GM19239 (cell line): ENCODE results near the gene OR13C5.
"Not testable (repeated sequence)": the region's sequence is repeated elsewhere in the genome, so short reads cannot be mapped to it uniquely, and the experiment has no call there.

Experiments used
- DNase-seq: peaks from one replicate; pipeline ENCODE4 v3.0.0; 2011; ENCODE audit warnings: low spot score; ENCODE audit not compliant: insufficient read length
- FAIRE-seq: peaks from 2 replicates; lab custom pipeline; 2011; peaks lifted over from hg19 to GRCh38; lab: Jason Lieb, UNC

The OR13C5 gene

GRCh38 chr9:104599313-104599712 is at the start of gene OR13C5:
Gene OR13C5, minus strand, starts transcription at chr9:104599413. Its CDS starts 0 bp downstream, at chr9:104599413.
- DNase-seq, FAIRE-seq: not testable (repeated sequence)

DNA sequence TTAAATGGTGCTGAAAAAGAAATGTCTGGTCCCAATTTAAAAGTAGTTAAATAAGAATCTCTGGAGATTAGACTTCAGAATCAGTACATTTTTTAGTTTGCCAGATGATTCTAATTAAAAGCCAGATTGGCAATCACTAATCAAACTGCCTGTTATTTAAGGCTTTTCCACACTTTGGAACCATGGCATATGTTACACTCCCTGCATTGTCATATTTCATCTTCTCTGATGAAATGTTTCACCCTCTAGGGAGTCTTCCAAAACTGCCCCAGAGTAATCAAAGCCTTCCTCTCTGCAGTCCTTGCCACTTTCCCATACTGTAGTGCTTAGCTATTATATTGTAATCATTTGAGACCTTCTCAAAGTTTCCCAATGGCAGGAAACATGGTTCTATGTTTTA is 36.2 kb upstream of the OR13C5 start:
- FAIRE-seq (no peak), DNase-seq (no peak)

DNA sequence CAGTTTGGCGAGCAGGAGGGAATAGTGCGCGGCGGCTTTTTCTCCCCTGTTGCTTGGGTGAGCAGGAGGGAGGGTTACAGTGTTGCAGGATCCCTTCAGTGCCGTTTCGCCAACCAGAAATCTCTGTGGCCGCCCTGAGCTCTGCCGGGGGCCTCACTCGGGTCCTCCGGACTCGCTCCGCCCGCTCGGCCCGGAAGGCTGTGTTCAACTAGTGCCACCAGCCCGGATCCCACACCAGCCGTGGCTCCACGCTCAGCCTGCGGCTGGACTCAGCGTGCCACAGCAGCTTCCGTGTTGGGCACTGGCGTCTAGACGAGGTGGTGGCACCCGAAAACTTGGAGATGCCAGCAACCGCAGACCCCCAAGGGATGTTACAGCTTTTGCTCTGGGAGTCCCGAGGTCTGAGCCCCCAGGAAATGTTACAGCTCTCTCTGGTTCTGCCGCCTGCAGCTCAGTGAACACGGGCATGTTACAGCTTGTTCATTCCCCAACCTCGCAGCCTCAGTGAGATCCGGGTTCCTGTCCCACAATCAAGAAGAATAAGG is 34.8 kb upstream of the OR13C5 start:
- no peak for DNase-seq
- no peak for FAIRE-seq

- DNase-seq, FAIRE-seq: not testable (repeated sequence)
Observed at GRCh38 chr9:104625964-104626363, 26.8 kb upstream of the OR13C5 start.

GRCh38 chr9:104618104-104618503 is 18.9 kb upstream of the OR13C5 start, which contains the start of gene OR13C9:
Gene OR13C9, minus strand, starts transcription at chr9:104618204. Its CDS starts 0 bp downstream, at chr9:104618204.
- DNase-seq: no peak
- FAIRE-seq: no peak

DNA sequence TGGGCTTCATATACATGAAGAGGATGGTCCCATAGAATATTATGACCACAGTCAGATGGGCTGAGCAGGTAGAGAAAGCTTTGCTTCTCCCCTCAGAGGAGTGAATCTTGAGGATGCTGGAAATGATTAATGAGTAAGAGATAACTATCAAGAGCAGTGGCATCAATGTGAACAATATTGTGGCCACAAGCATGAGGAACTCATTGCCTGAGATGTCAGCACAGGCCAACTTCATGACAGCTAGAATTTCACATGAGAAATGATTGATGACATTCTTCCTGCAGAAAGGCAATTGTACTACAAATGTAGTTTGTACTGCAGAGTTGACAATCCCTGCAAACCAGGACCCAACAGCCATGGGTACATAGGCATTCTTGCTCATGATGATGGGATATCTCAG is 18.2 kb upstream of the OR13C5 start:
- DNase-seq (no peak), FAIRE-seq (no peak)

DNA sequence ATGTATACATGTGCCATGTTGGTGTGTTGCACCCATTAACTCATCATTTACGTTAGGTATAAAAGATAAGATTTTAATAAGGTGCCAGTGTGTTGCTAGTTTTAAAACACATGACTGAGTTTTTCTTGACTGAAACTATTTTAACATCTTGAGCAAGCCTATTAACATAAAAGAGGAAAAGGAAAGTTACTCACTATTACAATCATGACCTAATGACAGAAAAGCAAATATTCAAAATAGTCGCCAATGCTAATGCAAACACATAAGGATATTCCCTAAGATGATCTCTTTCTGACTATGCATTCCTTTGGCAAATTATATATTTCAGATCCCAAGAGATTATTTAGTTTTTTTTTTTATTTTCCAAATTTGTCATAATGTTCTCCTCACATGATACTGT is 12.0 kb upstream of the OR13C5 start:
- no peak for FAIRE-seq
- no peak for DNase-seq

DNA sequence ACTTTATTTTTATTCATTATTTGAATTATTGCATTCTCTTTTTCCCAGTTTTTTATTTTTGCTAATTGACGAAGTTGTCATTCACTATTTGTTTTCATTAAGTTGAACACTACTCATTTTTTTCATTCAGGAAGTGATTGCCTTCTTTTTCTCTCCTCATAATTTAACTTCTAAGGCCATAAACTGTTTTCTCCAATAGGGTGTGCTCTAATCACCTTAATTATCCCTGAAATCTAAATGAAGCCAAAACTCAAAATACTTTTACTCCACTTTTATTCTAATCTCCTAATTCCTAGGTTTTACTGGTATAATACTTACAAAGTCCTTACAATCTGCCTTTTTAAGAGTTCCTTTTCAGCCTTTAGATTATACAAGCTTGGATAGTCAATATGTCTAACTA is 9.1 kb upstream of the OR13C5 start:
- FAIRE-seq (no peak), DNase-seq (no peak)

DNA sequence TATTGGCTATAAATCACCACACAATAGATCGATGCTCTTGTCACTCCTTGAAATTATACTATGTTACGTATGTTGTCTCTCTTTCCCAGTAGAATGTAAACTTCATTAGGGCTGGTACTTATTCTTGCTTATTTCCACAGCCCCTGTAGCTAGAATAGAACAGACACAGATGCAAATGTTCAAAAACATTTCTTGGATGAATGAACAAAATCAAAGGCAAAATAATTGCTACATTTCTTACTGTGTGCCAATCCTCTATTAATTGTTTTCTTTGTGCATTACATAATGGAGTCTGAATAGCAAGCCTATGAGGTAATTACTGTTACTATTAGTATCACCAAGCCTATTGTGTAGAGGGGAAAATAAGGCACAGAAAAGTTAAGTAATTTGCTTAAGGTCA is 6.9 kb upstream of the OR13C5 start:
- DNase-seq (no peak), FAIRE-seq (no peak)

- FAIRE-seq, DNase-seq: not testable (repeated sequence)
Observed at GRCh38 chr9:104605527-104605926, 6.3 kb upstream of the OR13C5 start, which contains the start of gene OR13C2. Gene OR13C2, minus strand, starts transcription at chr9:104605627. Its CDS starts 0 bp downstream, at chr9:104605627.

DNA sequence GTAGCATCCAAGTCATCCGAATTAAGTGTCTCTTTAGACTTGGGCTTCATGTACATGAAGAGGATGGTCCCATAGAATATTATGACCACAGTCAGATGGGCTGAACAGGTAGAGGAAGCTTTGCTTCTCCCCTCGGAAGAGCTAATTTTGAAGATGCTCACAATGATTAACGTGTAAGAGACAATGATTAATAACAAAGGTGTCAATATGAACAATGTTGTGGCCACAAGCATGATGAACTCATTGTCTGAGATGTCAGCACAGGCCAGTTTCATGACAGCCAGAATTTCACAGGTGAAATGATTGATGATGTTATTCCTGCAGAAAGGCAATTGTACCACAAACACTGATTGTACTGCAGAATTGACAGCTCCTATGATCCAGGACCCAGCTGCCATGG is 5.6 kb upstream of the OR13C5 start:
- FAIRE-seq (no peak), DNase-seq (no peak)

- not testable (repeated sequence) for FAIRE-seq, DNase-seq
Observed at GRCh38 chr9:104598749-104599148, 464 bp downstream of the OR13C5 start.

DNA sequence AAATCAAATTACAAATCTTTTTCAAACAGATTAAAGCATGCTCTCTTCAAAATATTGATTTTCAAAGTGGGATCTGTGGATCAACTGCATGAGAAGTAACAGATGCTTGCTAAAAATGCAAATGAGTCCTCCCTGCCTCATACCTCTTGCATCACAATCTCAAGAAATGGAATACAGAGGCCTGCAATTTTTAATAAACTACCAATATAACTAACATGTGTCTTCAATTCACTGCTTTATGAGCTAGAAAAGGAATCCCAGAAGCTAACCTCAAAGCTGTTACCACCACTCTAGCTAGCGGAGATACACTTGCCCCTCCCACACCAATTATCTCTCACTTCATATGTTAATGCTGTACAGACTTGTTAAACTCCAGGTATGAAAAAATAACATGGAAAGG is 9.6 kb downstream of the OR13C5 start:
- DNase-seq (no peak), FAIRE-seq (no peak)

GRCh38 chr9:104586496-104587180 is 12.6 kb downstream of the OR13C5 start:
- FAIRE-seq: no peak
- DNase-seq: no peak

- no peak for FAIRE-seq
Observed at GRCh38 chr9:104580562-104580961, 18.7 kb downstream of the OR13C5 start.

GRCh38 chr9:104577263-104577662 is 21.9 kb downstream of the OR13C5 start:
- DNase-seq: no peak
- no peak for FAIRE-seq

More at GRCh38 chr9:104580562-104580961, 18.7 kb downstream of the OR13C5 start:
- DNase-seq: no peak

DNA sequence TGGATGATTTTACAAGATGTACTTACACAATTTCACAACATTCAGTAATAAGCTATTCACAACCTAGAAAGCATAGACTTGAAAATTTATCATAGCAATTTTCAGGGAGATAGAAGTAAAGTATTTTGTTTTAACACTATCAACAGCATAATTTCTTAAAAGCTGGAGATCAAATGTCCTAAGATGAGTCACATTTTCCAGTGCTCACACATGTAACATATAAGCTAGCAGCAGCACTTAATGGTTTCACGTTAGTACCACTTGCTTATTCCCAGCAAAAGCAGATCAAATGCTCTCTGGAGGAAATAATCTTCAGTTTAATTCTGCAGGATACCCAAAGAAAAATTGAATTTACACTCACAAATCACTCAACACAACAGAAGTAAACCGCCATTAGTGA is 23.8 kb downstream of the OR13C5 start:
- no peak for DNase-seq

DNA sequence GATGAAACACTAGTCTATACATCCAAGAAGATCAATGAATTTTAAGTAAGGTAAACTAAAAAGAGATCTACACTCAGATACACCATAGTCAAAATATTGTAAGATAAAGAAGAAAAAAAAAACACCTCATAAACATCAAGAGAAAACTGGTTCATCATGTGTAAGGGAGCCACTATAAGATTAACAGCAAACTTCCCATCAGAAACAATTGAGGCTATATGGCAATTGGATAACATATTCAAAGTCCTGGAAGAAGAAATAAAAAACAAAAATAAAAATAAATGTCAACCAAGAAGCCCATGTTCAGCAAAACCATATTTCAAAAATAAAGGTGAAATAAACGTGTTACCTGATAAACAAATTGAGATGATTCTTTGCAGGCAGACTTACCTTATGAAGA is 26.6 kb downstream of the OR13C5 start:
- DNase-seq (no peak), FAIRE-seq (no peak)

More for the DNA sequence above, 23.8 kb downstream of the OR13C5 start:
- FAIRE-seq: no peak

GRCh38 chr9:104568868-104569267 is 30.3 kb downstream of the OR13C5 start, which contains the start of gene OR13C8:
Gene OR13C8, plus strand, starts transcription at chr9:104569168. Its CDS starts 0 bp downstream, at chr9:104569168.
- no peak for FAIRE-seq
- no peak for DNase-seq

DNA sequence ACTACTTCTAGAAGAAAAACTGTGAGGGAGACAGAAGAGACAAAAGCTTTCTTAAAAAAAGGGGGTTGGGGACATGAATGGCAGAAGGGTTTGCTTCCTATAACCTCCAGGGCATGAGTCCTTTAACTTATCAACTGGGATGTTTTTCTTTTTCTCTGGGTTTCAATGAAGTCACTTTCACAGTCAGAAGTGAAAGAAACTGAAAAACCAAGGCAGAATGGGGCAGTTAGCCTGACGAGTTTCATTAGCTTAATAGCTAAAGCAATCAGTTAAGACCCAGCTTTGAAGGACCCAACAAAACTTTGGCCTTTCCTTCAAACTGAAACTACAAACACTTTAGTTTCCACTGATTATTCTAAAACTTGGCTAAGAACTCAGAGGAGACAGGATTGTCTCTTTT is 34.9 kb downstream of the OR13C5 start:
- FAIRE-seq: no peak
- no peak for DNase-seq

GRCh38 chr9:104556830-104557634 is 42.2 kb downstream of the OR13C5 start:
- FAIRE-seq: no peak
- no peak for DNase-seq
